Erythroblast (primary cell): ENCODE data around the gene MRPL54.

Experiments used
- DNase-seq, 2 experiments: peaks; one replicate each; lab custom pipeline; 2025; lab: John Stamatoyannopoulos, UW
- GATA1 ChIP-seq: IDR thresholded peaks from 2 replicates; pipeline ENCODE4 v1.6.1; 2011; ENCODE audit warnings: low read depth, mild to moderate bottlenecking, control low read depth, low read length, moderate library complexity
- POLR2A ChIP-seq: IDR thresholded peaks from 2 replicates; pipeline ENCODE4 v1.6.1; 2011; ENCODE audit warnings: mild to moderate bottlenecking, low read length

Gene MRPL54

DNA sequence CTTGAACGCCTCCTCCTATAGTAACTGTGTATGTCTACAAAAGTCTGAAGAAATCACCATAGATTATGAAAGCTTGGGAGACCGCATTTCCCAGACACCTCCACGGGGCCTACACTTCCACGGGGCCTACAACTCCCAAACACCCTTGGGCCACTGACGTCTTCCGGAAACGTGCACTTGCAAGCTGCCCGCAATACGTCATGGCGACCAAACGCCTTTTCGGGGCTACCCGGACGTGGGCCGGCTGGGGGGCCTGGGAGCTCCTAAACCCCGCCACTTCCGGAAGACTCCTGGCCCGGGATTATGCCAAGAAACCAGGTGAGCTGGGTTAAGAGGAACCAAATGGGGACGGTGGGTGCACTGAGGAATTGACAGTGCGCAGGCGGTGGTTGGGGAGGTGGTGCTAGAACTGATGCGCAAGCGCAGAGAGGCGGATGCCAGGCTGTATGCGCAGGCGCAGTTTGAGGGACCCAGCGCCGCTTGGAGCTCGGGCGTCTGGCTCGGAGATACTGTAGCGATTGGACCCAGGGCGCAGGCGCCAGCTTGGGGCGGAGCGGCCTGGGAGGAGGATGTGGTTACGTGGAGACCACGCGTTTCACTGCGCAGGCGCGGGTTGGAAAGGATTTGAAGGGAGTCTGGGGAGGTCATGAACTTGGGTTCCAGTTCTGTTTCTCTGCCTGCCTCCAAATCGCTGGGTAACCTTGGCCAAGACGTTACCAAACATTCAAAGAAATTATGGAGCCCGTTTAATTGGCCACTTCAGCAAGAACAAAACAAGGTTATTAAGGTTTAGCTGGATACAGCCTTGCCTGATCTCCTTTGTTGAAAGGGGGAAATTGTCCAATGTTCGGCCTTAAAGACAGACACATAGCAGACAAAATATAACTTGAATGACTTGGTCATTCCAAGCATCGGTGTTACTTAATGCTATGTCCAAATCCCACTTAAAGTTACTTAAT lies at the start of gene MRPL54:
Gene MRPL54, plus strand, starts transcription at position 182 of the 959 bp plus-strand sequence. Its CDS starts 19 bp downstream, at position 201.
- TF ChIP-seq GATA1: no peak
- TF ChIP-seq POLR2A: peak; percentile 94
- peak; percentile 99 to 100 for DNase-seq

DNA sequence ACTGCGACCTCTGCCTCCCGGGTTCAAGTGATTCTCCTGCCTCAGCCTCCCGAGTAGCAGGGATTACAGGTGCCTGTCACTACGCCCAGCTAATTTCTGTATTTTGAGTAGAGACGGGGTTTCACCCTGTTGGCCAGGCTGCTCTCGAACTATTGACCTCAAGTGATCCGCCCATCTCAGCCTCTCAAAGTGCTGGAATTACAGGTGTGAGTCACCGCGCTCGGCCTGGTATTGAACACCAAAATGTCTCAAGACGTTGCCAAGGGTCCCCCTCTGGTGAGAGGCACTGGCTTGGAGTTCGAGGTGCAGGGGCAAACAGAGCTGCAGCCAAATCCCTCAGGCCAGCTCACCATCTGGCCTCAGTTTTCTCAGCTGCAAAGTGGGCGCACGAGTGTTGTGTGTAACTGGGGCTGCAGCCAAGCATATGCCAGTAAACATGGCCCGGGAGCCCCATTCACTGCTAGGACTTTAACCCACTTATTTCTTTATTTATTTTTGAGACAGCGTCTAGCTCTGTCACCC lies 46.3 kb upstream of the MRPL54 start:
- no peak for DNase-seq
- TF ChIP-seq GATA1 (no peak), POLR2A (no peak)

DNA sequence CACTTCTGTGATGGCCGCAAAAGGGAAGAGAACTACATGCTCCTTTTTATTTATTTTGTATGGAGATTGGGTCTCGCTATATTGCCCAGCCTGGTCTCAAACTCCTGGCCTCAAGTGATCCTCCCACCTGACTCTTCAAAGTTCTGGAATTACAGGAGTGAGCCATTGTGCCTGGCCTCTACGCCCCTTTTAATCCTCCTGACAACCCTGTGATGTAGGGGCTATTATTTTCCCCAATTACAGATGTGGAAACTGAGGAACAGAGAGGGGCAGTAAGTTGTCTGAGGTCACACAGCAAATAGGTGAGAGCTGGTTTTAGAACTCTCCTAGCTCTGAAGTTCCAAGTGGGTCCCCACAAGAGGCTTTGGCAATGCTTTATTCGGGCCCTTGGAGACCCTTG lies 42.6 kb upstream of the MRPL54 start:
- no peak for TF ChIP-seq POLR2A
- TF ChIP-seq GATA1: no peak
- no peak for DNase-seq

DNA sequence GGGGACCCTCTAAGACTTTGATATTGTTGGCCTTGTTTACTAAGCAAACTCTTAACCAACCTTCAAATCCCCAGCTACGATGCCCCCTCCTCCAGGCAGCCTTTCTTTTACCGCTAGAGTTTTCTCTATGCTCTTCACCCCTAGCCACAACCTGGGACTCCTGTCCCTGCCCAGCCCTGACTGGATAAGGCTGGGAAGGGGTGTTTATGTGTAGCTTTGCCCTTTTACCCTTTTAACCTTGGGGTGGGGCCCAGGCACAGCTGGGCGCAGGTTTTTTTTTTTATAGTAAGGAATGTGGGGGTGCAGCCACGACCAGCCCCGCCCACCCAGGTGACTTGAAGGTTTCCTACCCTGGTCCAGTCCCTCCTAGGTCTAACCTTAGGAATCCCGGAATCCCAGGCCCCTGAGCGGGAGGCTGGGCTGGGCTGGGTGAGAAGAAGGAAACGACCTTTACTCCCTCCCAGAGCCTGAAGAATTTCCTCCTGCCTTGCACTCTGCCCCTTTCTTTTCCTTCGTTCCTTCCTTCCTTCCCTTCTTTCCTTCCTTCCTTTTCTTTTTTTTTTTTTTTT lies 42.0 kb upstream of the MRPL54 start:
- no peak for DNase-seq
- TF ChIP-seq POLR2A (no peak), GATA1 (no peak)

DNA sequence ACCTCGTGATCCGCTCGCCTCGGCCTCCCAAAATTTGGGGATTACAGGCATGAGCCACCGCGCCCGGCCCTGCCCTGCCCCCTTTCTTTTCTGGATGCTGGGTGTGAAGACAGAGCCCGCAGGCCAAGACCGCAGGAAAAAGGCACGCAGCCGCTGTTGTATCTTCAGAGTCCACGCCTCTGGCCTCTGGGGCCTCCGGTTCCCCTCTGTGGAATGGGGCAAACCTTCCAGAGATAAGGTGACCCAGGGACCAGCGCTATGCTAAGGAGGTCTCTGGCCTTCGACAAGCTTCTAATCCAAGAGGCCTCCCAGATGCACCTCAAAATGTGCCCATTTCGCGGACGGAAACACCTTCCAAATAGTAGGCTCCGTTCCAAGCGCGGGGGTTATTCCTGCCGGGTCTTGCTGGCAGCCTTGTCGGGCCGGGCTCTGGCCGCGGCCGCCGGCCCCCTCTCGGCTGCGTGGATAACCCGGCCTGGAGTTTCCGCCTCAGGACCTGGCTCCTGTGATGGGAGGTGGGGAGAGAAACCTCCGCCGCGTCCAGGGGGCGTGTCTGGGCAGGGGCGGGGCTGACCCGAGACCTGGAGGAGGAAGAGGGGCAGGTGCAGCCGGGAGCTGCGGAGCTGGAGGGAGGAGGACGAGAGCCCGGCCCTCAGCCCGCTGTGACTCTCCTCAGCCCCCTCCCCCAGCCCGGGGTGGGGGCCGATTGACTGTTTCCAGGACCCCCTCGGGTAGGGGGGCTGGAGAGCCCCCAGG lies 41.2 kb upstream of the MRPL54 start:
- peak; percentile 71 for DNase-seq
- TF ChIP-seq POLR2A: no peak
- TF ChIP-seq GATA1: no peak

DNA sequence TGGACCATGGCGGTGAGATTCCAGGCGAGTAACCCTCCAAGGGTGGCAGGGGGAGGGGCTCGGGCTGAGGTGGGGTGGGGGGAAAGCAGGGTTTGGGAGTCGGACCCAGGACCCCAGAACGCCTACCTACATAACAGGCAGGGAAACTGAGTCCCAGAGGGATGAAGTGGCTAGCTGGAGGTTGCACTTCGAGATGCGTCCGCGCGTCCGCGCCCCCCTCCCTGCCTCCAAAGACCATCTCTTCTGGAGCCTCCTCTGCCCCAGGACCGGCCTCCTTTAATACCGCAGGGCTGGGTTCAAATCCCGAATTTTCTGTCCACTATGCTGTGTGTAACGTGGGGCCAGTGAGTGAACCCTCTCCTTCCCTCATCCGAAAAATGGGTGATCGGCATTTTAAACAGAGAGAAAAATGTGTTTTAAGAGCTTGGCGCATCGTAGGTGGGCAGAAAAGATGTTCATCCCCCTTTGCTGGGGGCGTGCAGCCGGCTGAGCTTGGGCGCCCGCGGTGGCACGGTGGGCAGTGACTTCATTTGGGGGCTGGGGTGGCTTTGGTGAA lies 40.5 kb upstream of the MRPL54 start:
- DNase-seq: no peak
- no peak for TF ChIP-seq GATA1
- no peak for TF ChIP-seq POLR2A

DNA sequence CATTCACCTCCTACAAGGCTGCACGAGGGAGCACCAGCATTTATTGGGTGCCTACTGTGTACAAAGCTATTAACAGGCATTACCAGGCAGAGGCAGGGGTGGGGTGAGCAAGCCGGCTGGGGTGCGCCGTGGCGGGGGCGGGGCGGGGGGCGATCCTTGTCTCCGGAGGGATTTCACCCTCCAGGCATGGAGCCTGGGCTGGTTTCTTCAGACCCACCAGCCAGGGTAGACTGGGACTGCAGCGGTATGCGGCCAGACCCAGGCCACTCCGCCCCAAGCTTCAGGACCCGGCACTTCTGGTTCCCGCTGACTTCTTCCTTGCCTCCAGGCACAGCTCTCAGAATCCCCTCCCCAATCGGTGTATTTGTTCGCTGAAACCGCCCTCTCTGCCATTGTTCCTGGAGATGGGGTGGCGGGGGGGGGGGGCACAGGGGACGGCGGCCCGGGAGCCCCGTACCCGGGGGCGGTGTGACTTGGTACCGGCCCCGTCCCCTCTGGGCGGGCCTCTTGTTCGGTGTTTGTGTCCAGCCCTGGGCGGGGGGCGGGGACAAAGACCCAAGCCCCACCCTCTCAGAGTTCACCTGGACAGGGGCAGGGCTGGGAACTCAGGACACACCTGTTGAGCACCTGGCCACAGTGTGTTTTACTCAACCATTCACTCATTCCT lies 39.9 kb upstream of the MRPL54 start:
- DNase-seq: no peak
- TF ChIP-seq GATA1: no peak
- TF ChIP-seq POLR2A: no peak

DNA sequence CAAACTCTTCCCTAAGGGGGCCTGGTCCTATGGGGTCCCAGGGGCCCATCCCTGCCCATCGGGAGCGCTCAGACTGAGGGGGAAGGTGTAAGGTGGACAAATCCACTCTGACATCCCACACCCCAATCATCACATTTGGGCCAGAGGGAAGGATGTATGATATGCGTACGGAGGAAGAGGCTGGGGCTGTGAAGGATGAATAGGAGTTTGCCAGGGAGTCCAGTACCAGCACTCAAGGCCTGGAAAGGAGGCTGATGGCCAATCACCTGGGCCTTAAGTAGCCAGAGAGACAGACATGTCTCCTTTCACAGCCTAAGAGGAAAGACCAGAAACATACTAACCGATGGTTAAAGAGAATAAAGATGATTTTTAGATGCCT lies 39.4 kb upstream of the MRPL54 start:
- no peak for TF ChIP-seq GATA1
- TF ChIP-seq POLR2A: no peak
- DNase-seq: no peak

DNA sequence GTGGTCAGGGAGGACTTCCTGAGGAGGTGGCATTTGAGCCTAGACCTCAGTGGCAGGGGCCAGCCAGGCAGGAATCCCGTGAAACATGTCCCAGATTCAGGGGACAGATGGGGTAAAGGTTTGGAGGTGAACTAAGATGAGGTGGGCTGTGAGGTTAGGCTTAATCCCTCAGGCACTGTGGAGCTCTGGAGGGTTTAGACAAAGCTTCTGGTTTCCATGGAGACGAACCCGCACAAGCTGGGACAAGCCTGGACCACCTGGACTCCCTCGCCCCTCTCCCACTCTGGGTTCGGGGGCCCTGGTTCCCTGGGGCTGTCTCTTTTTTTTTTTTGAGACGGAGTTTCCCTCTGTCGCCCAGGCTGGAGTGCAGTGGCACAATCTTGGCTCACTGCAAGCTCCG lies 38.6 kb upstream of the MRPL54 start:
- DNase-seq: no peak

DNA sequence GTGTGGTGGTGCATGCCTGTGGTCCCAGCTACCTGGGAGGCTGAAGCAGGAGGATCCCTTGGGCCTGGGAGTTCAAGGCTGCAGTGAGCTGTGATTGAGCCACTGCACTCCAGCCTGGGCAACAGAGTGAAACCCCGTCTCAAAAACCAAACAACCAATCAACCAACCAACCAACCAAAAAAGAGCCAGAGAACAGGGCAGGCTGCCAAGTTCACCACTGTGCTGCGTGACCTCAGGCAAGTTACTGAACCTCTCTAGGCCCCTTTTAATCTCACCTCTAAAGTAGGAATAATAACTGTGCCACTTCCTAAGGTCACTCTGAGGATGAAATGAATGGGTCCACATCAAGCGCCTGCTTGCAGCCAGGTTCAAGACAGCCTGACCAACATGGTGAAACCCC lies 37.4 kb upstream of the MRPL54 start:
- TF ChIP-seq GATA1 (no peak), POLR2A (no peak)

More for the DNA sequence above, 38.6 kb upstream of the MRPL54 start:
- TF ChIP-seq POLR2A (no peak), GATA1 (no peak)

DNA sequence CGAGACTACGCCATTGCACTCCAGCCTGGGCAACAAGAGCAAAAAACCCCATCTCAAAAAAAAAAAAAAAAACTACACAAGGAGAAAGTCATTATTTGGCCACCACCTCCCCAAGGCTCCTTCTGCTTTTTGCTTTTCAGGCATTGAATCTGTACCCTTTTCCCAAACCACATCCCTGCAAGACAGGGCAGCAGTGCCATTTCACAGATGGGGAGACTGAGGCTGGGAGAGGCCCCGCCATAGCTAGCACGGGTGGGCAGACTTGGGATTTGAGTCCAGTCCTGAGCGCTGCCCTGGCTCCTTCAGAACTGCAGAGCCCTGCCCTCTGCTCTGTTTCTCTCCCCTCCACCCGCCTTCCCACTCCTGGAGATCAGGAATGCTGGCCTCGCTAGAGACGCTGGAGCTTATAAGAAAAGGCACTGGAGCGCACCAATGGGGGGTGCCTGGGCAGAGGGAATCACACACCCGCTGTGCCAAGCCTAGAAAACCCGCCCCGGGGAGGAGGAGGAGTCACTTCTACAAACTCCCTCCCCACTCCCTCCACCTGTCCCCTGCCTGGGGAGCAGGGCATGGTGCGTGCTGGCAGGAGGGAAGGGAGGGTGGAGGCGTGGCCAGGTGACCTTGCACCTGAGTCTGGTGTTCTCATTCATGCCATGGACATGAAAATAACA lies 36.7 kb upstream of the MRPL54 start:
- DNase-seq: no peak
- TF ChIP-seq POLR2A (no peak), GATA1 (no peak)

More for the DNA sequence above, 37.4 kb upstream of the MRPL54 start:
- DNase-seq: no peak

DNA sequence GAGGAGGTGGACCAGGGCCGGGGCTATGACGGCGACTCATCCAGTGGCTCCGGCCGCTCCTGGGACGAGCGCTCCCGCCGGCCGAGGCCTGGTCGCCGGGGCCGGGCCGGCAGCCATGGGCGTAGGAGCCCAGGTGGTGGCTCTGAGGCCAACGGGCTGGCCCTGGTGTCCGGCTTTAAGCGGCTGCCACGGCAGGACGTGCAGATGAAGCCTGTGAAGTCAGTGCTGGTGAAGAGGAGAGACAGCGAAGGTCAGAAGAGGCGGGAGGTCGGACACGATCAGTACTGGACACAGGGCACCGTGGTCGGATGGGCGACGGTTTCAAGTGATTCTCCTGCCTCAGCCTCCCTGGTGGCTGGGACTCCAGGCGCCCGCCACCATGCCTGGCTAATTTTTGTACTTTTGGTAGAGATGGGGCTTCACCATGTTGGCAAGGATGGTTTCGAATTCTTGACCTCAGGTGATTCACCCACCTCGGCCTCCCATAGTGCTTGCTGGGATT lies 32.0 kb upstream of the MRPL54 start:
- no peak for DNase-seq
- no peak for TF ChIP-seq GATA1

DNA sequence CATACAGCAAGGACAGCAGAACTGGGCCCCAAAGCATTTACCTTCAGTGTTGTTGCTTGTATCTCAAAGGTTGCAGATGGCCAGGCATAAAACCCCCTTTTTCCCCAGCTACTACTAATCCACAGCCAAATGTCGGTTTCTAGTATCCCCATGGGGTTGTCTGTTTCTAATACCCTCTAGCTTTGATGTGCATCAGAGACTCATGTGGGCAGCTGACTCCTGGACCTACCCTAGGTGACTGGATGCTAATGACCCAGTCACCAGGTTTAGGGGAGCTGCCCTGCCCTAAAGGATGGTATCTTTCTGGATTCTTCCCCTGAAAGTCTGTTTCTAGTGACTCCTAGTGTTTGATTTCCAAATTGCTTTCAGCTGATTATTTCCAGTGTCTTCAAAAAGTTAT lies 30.4 kb upstream of the MRPL54 start:
- no peak for DNase-seq
- no peak for TF ChIP-seq POLR2A
- no peak for TF ChIP-seq GATA1
